Peyer's patch (tissue), 4 donors: Measurements from ENCODE around the gene MAP3K13.

Experiments
- CTCF ChIP-seq, 6 experiments: fragments of 450-650 bp in 4 of 6; fragments of 200-600 bp in 2 of 6; sonication (generic) in 1 of 6; IDR thresholded peaks; one replicate each; pipeline ENCODE4 v1.5.1; 2017 to 2019; ENCODE audit warnings: antibody characterized with exemption in 6 of 6, mild to moderate bottlenecking in 3 of 6, moderate library complexity in 1 of 6
- POLR2A ChIP-seq, 2 donors: fragments of 450-650 bp; IDR thresholded peaks; one replicate each; pipeline ENCODE4 v1.5.1; 2017; ENCODE audit warnings: antibody characterized with exemption in 2 of 2, mild to moderate bottlenecking in 2 of 2, moderate library complexity in 2 of 2

- TF ChIP-seq CTCF (IDR thresholded peaks at IDR 0.05) = no peak
- no peak for TF ChIP-seq POLR2A (IDR thresholded peaks at IDR 0.05)
Observed at GRCh38 chr3:185469542-185469941, 106.6 kb downstream of the MAP3K13 start.
